Stimulated activated naive CD4-positive, alpha-beta T cell treated with Interleukin-2 at 50 U/mL for 16 hours (primary cell): Measurements from ENCODE around the gene OCA2.
"Not testable (repeated sequence)": the region's sequence is repeated elsewhere in the genome, so short reads cannot be mapped to it uniquely, and the experiment has no call there.

Experiments
- DNase-seq: peaks from one replicate; lab custom pipeline; 2025; lab: John Stamatoyannopoulos, UW

Gene OCA2

GRCh38 chr15:27713850-27714249 lies 385.3 kb downstream of the OCA2 start:
- DNase-seq = not testable (repeated sequence)

GRCh38 chr15:27707257-27707656 lies 391.9 kb downstream of the OCA2 start:
- no peak for DNase-seq

- DNase-seq = no peak
These were observed 392.8 kb downstream of the OCA2 start for GRCh38 chr15:27706300-27706699.

GRCh38 chr15:27705056-27705455 lies 394.1 kb downstream of the OCA2 start:
- no peak for DNase-seq
